Central memory CD8-positive, alpha-beta T cell (primary cell): Measurements from ENCODE around the gene FUOM.

Source experiments
- ATAC-seq: fragments of 150-1000 bp; cut with Tn5 transposase; replicated peaks from 2 replicates; pipeline ENCODE4 v1.10.0; 2022; ENCODE audit warnings: mild to moderate bottlenecking, moderate FRiP score, moderate number of reproducible peaks; ENCODE audit not compliant: poor library complexity, severe bottlenecking; ENCODE audit errors: extremely low read depth
- DNase-seq, 2 donors: peaks; one replicate each; pipeline ENCODE4 v3.0.0; 2021; ENCODE audit warnings: low spot score in 2 of 2
- H3K27ac Mint-ChIP-seq: one replicate; pipeline ENCODE4 v1.8.0; 2022; ENCODE audit warnings: low read depth, mild to moderate bottlenecking, moderate library complexity, mixed read lengths
- H3K27me3 Mint-ChIP-seq: one replicate; pipeline ENCODE4 v1.8.0; 2022; ENCODE audit warnings: mixed read lengths
- H3K36me3 Mint-ChIP-seq: one replicate; pipeline ENCODE4 v1.8.0; 2022; ENCODE audit warnings: mild to moderate bottlenecking, moderate library complexity, mixed read lengths; ENCODE audit not compliant: insufficient read depth
- H3K4me1 Mint-ChIP-seq: one replicate; pipeline ENCODE4 v1.8.0; 2022; ENCODE audit warnings: mixed read lengths
- H3K4me3 Mint-ChIP-seq: one replicate; pipeline ENCODE4 v1.8.0; 2022; ENCODE audit warnings: mild to moderate bottlenecking, moderate library complexity, mixed read lengths
- H3K9me3 Mint-ChIP-seq: one replicate; pipeline ENCODE4 v1.8.0; 2022; ENCODE audit warnings: mixed read lengths

FUOM gene

GRCh38 chr10:133336577-133337369, 21.0 kb downstream of the FUOM start, which contains the start of gene CALY:
Gene CALY, minus strand, starts transcription at chr10:133336896. Its CDS starts 7,907 bp downstream, at chr10:133328989.
- peak within 1 kb of the TSS; percentile 93 for H3K27ac Mint-ChIP-seq
- ATAC-seq (peak; percentile 54), DNase-seq (peak; percentile 85 to 88)
- H3K36me3 Mint-ChIP-seq = peaks cover 12% of the 10 kb centered on the region
- no peaks in the 10 kb centered on the region for H3K9me3 Mint-ChIP-seq
- H3K4me3 Mint-ChIP-seq = peak within 1 kb of the TSS; percentile 73
- peaks cover 3% of the 10 kb centered on the region for H3K27me3 Mint-ChIP-seq
- H3K4me1 Mint-ChIP-seq = peaks cover 4% of the 10 kb centered on the region

GRCh38 chr10:133336118-133336576, 21.7 kb downstream of the FUOM start:
- H3K4me3 Mint-ChIP-seq = peak overlapping the region; percentile 73
- ATAC-seq (no peak), DNase-seq (no peak)
- H3K27me3 Mint-ChIP-seq = no peaks in the 10 kb centered on the region
- no peaks in the 10 kb centered on the region for H3K9me3 Mint-ChIP-seq
- H3K36me3 Mint-ChIP-seq = peaks cover 14% of the 10 kb centered on the region
- peaks cover 4% of the 10 kb centered on the region for H3K4me1 Mint-ChIP-seq
- H3K27ac Mint-ChIP-seq = peak overlapping the region; percentile 93

- no peaks in the 10 kb centered on the region for H3K9me3 Mint-ChIP-seq
- DNase-seq (peak; percentile 82 to 85), ATAC-seq (peak; percentile 44)
- H3K27ac Mint-ChIP-seq = peak overlapping the region; percentile 93
- peaks cover 16% of the 10 kb centered on the region for H3K36me3 Mint-ChIP-seq
- peak overlapping the region; percentile 73 for H3K4me3 Mint-ChIP-seq
- H3K27me3 Mint-ChIP-seq = no peaks in the 10 kb centered on the region
- peaks cover 4% of the 10 kb centered on the region for H3K4me1 Mint-ChIP-seq
Measured at GRCh38 chr10:133335246-133336117, 22.3 kb downstream of the FUOM start.

GRCh38 chr10:133334503-133335245, 23.1 kb downstream of the FUOM start:
- H3K9me3 Mint-ChIP-seq = no peaks in the 10 kb centered on the region
- peaks cover 16% of the 10 kb centered on the region for H3K36me3 Mint-ChIP-seq
- peak; percentile 10 for ATAC-seq
- H3K27me3 Mint-ChIP-seq = peaks cover under 1% of the 10 kb centered on the region
- peaks cover 8% of the 10 kb centered on the region for H3K4me1 Mint-ChIP-seq
- no peak for DNase-seq
- peak overlapping the region; percentile 73 for H3K4me3 Mint-ChIP-seq
- H3K27ac Mint-ChIP-seq = peak overlapping the region; percentile 93

GRCh38 chr10:133332936-133333699, 24.7 kb downstream of the FUOM start:
- no peak for DNase-seq
- H3K27me3 Mint-ChIP-seq = peaks cover 10% of the 10 kb centered on the region
- peak overlapping the region; percentile 6 for H3K4me3 Mint-ChIP-seq

GRCh38 chr10:133329491-133330202, 28.2 kb downstream of the FUOM start:
- Mint-ChIP-seq H3K4me3 (peak overlapping the region; percentile 66), H3K27me3 (peaks cover 33% of the 10 kb centered on the region), H3K9me3 (no peaks in the 10 kb centered on the region), H3K4me1 (peaks cover 6% of the 10 kb centered on the region), H3K27ac (no peak overlapping the region), H3K36me3 (peaks cover 6% of the 10 kb centered on the region)
- DNase-seq = peak; percentile 72 to 83
- ATAC-seq = peak; percentile 77

More at GRCh38 chr10:133332936-133333699, 24.7 kb downstream of the FUOM start:
- H3K9me3 Mint-ChIP-seq = no peaks in the 10 kb centered on the region
- peak overlapping the region; percentile 52 for H3K27ac Mint-ChIP-seq
- H3K4me1 Mint-ChIP-seq = peaks cover 9% of the 10 kb centered on the region
- no peak for ATAC-seq
- peaks cover 16% of the 10 kb centered on the region for H3K36me3 Mint-ChIP-seq

- no peak for DNase-seq
- peaks cover 6% of the 10 kb centered on the region for H3K36me3 Mint-ChIP-seq
- no peak for ATAC-seq
- H3K4me3 Mint-ChIP-seq = no peak overlapping the region
- no peak overlapping the region for H3K27ac Mint-ChIP-seq
- no peaks in the 10 kb centered on the region for H3K9me3 Mint-ChIP-seq
- H3K27me3 Mint-ChIP-seq = peaks cover 33% of the 10 kb centered on the region
- H3K4me1 Mint-ChIP-seq = peaks cover 5% of the 10 kb centered on the region
Measured at GRCh38 chr10:133328358-133329343, 29.2 kb downstream of the FUOM start.

GRCh38 chr10:133327651-133328357, 30.0 kb downstream of the FUOM start:
- peaks cover 5% of the 10 kb centered on the region for H3K4me1 Mint-ChIP-seq
- no peak overlapping the region for H3K4me3 Mint-ChIP-seq
- H3K27me3 Mint-ChIP-seq = peaks cover 33% of the 10 kb centered on the region

GRCh38 chr10:133326745-133327650, 30.8 kb downstream of the FUOM start:
- Mint-ChIP-seq H3K27ac (no peak overlapping the region), H3K36me3 (peaks cover 6% of the 10 kb centered on the region), H3K4me1 (peaks cover 5% of the 10 kb centered on the region), H3K27me3 (peaks cover 33% of the 10 kb centered on the region), H3K4me3 (no peak overlapping the region), H3K9me3 (no peaks in the 10 kb centered on the region)
- no peak for DNase-seq
- ATAC-seq = no peak

More at GRCh38 chr10:133327651-133328357, 30.0 kb downstream of the FUOM start:
- no peaks in the 10 kb centered on the region for H3K9me3 Mint-ChIP-seq
- DNase-seq (no peak), ATAC-seq (no peak)
- peaks cover 6% of the 10 kb centered on the region for H3K36me3 Mint-ChIP-seq
- no peak overlapping the region for H3K27ac Mint-ChIP-seq
